ENCODE results near the gene TNFRSF9.

GRCh38 chr1:7929637-7930036, 11.0 kb downstream of the TNFRSF9 start:
- no peak for TF ChIP-seq CTCF (IDR thresholded peaks at IDR 0.05; ENCODE audit: low read depth, low read length, missing input control)
- no peak for TF ChIP-seq EGR1 (IDR thresholded peaks at IDR 0.05; ENCODE audit: low read depth in 2 of 2)
- no peak for TF ChIP-seq MAX (IDR thresholded peaks at IDR 0.05)
- no peak for TF ChIP-seq HNF4A (conservative IDR thresholded peaks at IDR 0.05)
- TF ChIP-seq ZBTB33 (IDR thresholded peaks at IDR 0.05): no peak
- TF ChIP-seq RAD21 (IDR thresholded peaks at IDR 0.05): no peak
